OCI-LY1 (cell line): Measurements from ENCODE around the gene PPP1R36.

Experiments
- EZH2 ChIP-seq: fragments of 200-600 bp; sonication (generic), shearing (Covaris generic); IDR thresholded peaks from 2 replicates; pipeline ENCODE4 v1.8.0; 2017; ENCODE audit warnings: borderline replicate concordance, mixed run types, mild to moderate bottlenecking, antibody characterized with exemption, low read length, moderate library complexity, mixed read lengths
- TF ChIP-seq, protein P1 (sequence below): fragments of 200-600 bp; sonication (generic), shearing (Covaris generic); IDR thresholded peaks from 2 replicates; pipeline ENCODE4 v1.5.1; 2017; ENCODE audit warnings: mild to moderate bottlenecking, antibody characterized with exemption, low read length, moderate library complexity, mixed read lengths

DNA sequence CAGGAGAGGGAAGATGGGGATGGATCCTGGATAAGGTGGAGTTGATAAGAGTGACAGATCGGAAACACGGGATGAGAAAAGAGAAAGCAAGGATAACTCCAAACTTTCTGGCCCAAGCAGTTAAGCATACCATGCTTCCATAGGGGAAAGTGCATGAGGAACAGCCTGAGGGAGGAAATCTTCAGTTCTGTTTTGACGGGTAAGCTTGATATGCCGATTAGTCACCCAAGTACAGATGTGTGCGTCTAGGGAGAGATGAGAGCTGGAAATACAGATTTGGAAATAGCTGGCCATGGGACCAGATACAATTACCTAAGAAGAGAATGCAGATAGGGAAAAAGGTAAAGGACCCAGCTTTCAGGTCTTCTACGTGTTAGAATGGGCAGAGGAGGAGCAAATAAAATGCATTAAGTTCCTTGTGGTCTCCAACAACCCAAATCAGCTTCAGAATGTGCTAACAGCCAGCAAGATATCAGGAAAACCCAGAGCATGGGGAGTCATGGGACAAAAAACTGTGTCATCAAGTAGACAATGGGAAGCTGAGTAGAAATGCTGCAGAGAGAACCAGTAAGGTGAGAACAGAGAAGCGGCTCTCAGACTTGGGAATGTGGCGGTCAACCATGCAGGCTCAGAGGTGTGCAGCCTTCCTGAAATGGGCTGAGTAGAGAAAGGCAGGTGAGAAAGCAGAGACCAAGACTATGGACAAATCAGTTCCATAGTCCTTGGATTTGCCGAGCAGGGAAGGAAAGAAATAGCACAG lies 56.3 kb downstream of the PPP1R36 start:
- TF ChIP-seq, protein P1, sequence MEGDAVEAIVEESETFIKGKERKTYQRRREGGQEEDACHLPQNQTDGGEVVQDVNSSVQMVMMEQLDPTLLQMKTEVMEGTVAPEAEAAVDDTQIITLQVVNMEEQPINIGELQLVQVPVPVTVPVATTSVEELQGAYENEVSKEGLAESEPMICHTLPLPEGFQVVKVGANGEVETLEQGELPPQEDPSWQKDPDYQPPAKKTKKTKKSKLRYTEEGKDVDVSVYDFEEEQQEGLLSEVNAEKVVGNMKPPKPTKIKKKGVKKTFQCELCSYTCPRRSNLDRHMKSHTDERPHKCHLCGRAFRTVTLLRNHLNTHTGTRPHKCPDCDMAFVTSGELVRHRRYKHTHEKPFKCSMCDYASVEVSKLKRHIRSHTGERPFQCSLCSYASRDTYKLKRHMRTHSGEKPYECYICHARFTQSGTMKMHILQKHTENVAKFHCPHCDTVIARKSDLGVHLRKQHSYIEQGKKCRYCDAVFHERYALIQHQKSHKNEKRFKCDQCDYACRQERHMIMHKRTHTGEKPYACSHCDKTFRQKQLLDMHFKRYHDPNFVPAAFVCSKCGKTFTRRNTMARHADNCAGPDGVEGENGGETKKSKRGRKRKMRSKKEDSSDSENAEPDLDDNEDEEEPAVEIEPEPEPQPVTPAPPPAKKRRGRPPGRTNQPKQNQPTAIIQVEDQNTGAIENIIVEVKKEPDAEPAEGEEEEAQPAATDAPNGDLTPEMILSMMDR, result no peak
- no peak for TF ChIP-seq EZH2
